HepG2 (cell line): ENCODE measurements around the gene PSMA2. TPM values are rescaled to one million over a fixed set of nuclear protein-coding genes. Genes with fewer than 3 reads are reported as not detected.

ENCODE experiments used
- ATAC-seq: fragments of 200-7000 bp; cut with Tn5 transposase; 3 replicates; pipeline ENCODE4 v1.9.1; 2020; ENCODE audit warnings: mild to moderate bottlenecking, moderate library complexity
- BruUV-seq: library from RNA; stranded (reverse); fragments of 400-500 nt; replicated peaks from 2 replicates; lab custom pipeline; 2021; lab: Mats Ljungman, UMichigan
- CTCF ChIA-PET: fragments of 300-600 bp; formaldehyde crosslinking; extraction: SDS; loops from one replicate; lab custom pipeline; 2021; ENCODE audit warnings: low total read pairs, inconsistent platforms, low intra/inter-chr PET ratio; lab: Yijun Ruan, JAX
- POLR2A ChIA-PET: fragments of 350-600 bp; sonication (Branson Sonifier 250); formaldehyde crosslinking; loops from one replicate; lab custom pipeline; 2020; ENCODE audit warnings: antibody characterized with exemption, inconsistent platforms; lab: Yijun Ruan, JAX
- DNase-seq: peaks from one replicate; pipeline ENCODE4 v3.0.0-alpha.2; 2015; ENCODE audit warnings: low spot score
- FAIRE-seq: peaks from 3 replicates; lab custom pipeline; 2011; peaks lifted over from hg19 to GRCh38; lab: Jason Lieb, UNC
- H2AFZ ChIP-seq: one replicate; pipeline ENCODE4 v1.6.1; 2011; ENCODE audit warnings: low read length, inconsistent platforms
- H3K27ac ChIP-seq: fragments of 300-600 bp; 3 replicates; pipeline ENCODE4 v1.8.0; 2011; ENCODE audit warnings: mixed run types, mild to moderate bottlenecking, mixed read lengths, low read length, inconsistent platforms; ENCODE audit not compliant: insufficient read depth; ENCODE audit errors: extremely low read length
- H3K27me3 ChIP-seq, 2 experiments: fragments of 200-600 bp in 1 of 2; 2 replicates in 1 of 2; 3 replicates in 1 of 2; pipeline versions ENCODE4 v1.6.0 to v1.8.0; 2011; ENCODE audit warnings: low read length in 2 of 2, mild to moderate bottlenecking in 2 of 2, moderate library complexity in 2 of 2, inconsistent platforms in 1 of 2; ENCODE audit not compliant: insufficient read depth in 2 of 2, control insufficient read depth in 1 of 2
- H3K36me3 ChIP-seq, 2 experiments: fragments of 200-600 bp in 1 of 2; replicated peaks in 1 of 2; 2 replicates in 1 of 2; 3 replicates in 1 of 2; pipeline versions ENCODE4 v1.5.1 to v1.8.0; 2011; ENCODE audit warnings: low read length in 2 of 2, inconsistent platforms in 1 of 2; ENCODE audit not compliant: insufficient read depth in 2 of 2, control insufficient read depth in 1 of 2
- H3K4me1 ChIP-seq: 2 replicates; pipeline ENCODE4 v1.5.1; 2012; ENCODE audit warnings: low read length, inconsistent platforms; ENCODE audit not compliant: insufficient read depth
- H3K4me2 ChIP-seq: 2 replicates; pipeline ENCODE4 v1.6.0; 2011; ENCODE audit warnings: low read depth, low read length, inconsistent platforms
- H3K4me3 ChIP-seq, 3 experiments: fragments of 200-600 bp in 1 of 3; sonication (generic), shearing (Covaris generic) in 1 of 3; replicated peaks in 1 of 3; 2 replicates each; pipeline ENCODE4 v1.5.1; 2011 to 2016; ENCODE audit warnings: low read length in 3 of 3, inconsistent platforms in 2 of 3, low read depth in 2 of 3, mild to moderate bottlenecking in 2 of 3, control low read depth in 1 of 3, mixed read lengths in 1 of 3; ENCODE audit not compliant: insufficient read depth in 1 of 3
- H3K79me2 ChIP-seq: one replicate; pipeline ENCODE4 v1.6.1; 2011; ENCODE audit warnings: low read length, inconsistent platforms; ENCODE audit not compliant: insufficient read depth
- H3K9ac ChIP-seq: 2 replicates; pipeline ENCODE4 v1.6.0; 2011; ENCODE audit warnings: mild to moderate bottlenecking, low read depth, low read length, inconsistent platforms; ENCODE audit not compliant: insufficient read depth
- H3K9me3 ChIP-seq: 2 replicates; pipeline ENCODE4 v1.5.1; 2012; ENCODE audit warnings: mild to moderate bottlenecking, low read length
- H4K20me1 ChIP-seq: 2 replicates; pipeline ENCODE4 v1.6.0; 2011; ENCODE audit warnings: inconsistent platforms, mild to moderate bottlenecking, low read length, moderate library complexity; ENCODE audit not compliant: insufficient read depth
- RBAK ChIP-seq: sonication (generic); formaldehyde crosslinking; IDR thresholded peaks from 2 replicates; pipeline ENCODE4 v1.5.1; 2020; ENCODE audit warnings: mild to moderate bottlenecking, missing genetic modification reagents
- RCOR2 ChIP-seq: IDR thresholded peaks from 2 replicates; pipeline ENCODE4 v1.6.1; 2016; ENCODE audit warnings: missing biosample characterization, missing genetic modification reagents
- SYNCRIP ChIP-seq: fragments of 200-400 bp; formaldehyde crosslinking; IDR thresholded peaks from 2 replicates; pipeline ENCODE4 v1.6.1; 2018; ENCODE audit warnings: mild to moderate bottlenecking, low read depth, low read length; ENCODE audit not compliant: insufficient read depth
- TFDP2 ChIP-seq: sonication (generic); formaldehyde crosslinking; IDR thresholded peaks from 2 replicates; pipeline ENCODE4 v1.4.0; 2020; ENCODE audit warnings: missing genetic modification reagents
- TRAFD1 ChIP-seq: sonication (generic); formaldehyde crosslinking; IDR thresholded peaks from 2 replicates; pipeline ENCODE4 v1.5.1; 2020; ENCODE audit warnings: missing genetic modification reagents, mild to moderate bottlenecking, borderline replicate concordance
- ZBTB14 ChIP-seq: sonication (generic); formaldehyde crosslinking; IDR thresholded peaks from 2 replicates; pipeline ENCODE4 v1.4.0; 2020; ENCODE audit warnings: missing genetic modification reagents
- ZNF503 ChIP-seq: sonication (generic); formaldehyde crosslinking; IDR thresholded peaks from 2 replicates; pipeline ENCODE4 v1.4.0; 2020; ENCODE audit warnings: missing genetic modification reagents
- ZNF580 ChIP-seq: IDR thresholded peaks from 2 replicates; pipeline ENCODE4 v1.6.1; 2016; ENCODE audit warnings: low read depth, borderline replicate concordance
- ZNF597 ChIP-seq: sonication (generic); formaldehyde crosslinking; IDR thresholded peaks from 2 replicates; pipeline ENCODE4 v1.5.0; 2020; ENCODE audit warnings: missing genetic modification reagents
- ZNF687 ChIP-seq: sonication (generic); formaldehyde crosslinking; IDR thresholded peaks from 2 replicates; pipeline ENCODE4 v1.5.1; 2020; ENCODE audit warnings: mild to moderate bottlenecking, missing genetic modification reagents, moderate library complexity
- ZNF737 ChIP-seq: sonication (generic); formaldehyde crosslinking; IDR thresholded peaks from 2 replicates; pipeline ENCODE4 v1.5.0; 2020; ENCODE audit warnings: missing genetic modification reagents, mild to moderate bottlenecking, borderline replicate concordance
- ZSCAN22 ChIP-seq: sonication (generic); formaldehyde crosslinking; IDR thresholded peaks from 2 replicates; pipeline ENCODE4 v1.4.0; 2020; ENCODE audit warnings: mild to moderate bottlenecking, missing genetic modification reagents
- WGBS: methylation state at CpG from one replicate; pipeline ENCODE4 v1.1.6; 2017; ENCODE audit warnings: low lambda C conversion rate; 5-methylcytosine and 5-hydroxymethylcytosine counted together
- in situ Hi-C: cut with HindIII; loops from 2 replicates; pipeline ENCODE4 v1.10.0; 2017; ENCODE audit warnings: low pct_unique_long_range_greater_than_20kb; ENCODE audit not compliant: extremely low pct_ligation_motif_present
- intact Hi-C: fragments of 100-400 bp; cut with micrococcal nuclease; formaldehyde crosslinking; loops from one replicate; pipeline ENCODE4 v1.10.0; 2022; ENCODE audit not compliant: unreplicated experiment
- polyA plus RNA-seq, 8 experiments: library from polyadenylated mRNA; depleted of rRNA in 3 of 8; stranded (reverse) in 7 of 8; unstranded in 1 of 8; fragments of >200 nt; fragmentation: Illumina TruSeq in 4 of 8; extraction: Trizol in 4 of 8; gene quantifications; 2 replicates each; pipeline versions ENCODE4 v1.2.1 to v1.2.3, GENCODE V29; 2011 to 2016; ENCODE audit warnings: low read depth in 4 of 8, missing spikeins in 1 of 8, mixed read lengths in 1 of 8; ENCODE audit not compliant: insufficient read depth in 1 of 8
- total RNA-seq, 5 experiments: library from RNA; depleted of rRNA; stranded (reverse); fragments of >200 nt; fragmentation: Illumina TruSeq; extraction: Trizol; gene quantifications; 2 replicates each; pipeline ENCODE4 v1.2.3, GENCODE V29; 2016; ENCODE audit warnings: low read depth in 1 of 5

Gene PSMA2
- total and polyA plus RNA-seq, 2 of the 13 experiments (the other 11 are each of a cell fraction or from before 2014, with no cell fraction given): 125 to 266 TPM

- ATAC-seq (no peak), FAIRE-seq (no peak)
- intact Hi-C loops: no loop called here
- TF ChIP-seq ZNF580 (CRISPR knock-in tag) (no peak), ZNF737 (CRISPR knock-in tag) (no peak), ZNF503 (CRISPR knock-in tag) (no peak), ZNF687 (CRISPR knock-in tag) (no peak), RBAK (CRISPR knock-in tag) (no peak), TFDP2 (CRISPR knock-in tag) (no peak), RCOR2 (CRISPR knock-in tag) (no peak), ZBTB14 (CRISPR knock-in tag) (no peak), ZSCAN22 (CRISPR knock-in tag) (no peak), ZNF597 (CRISPR knock-in tag) (no peak), TRAFD1 (no peak), SYNCRIP (no peak)
Measured at GRCh38 chr7:42877862-42878261, 54.1 kb downstream of the PSMA2 start.

More at GRCh38 chr7:42877862-42878261, 54.1 kb downstream of the PSMA2 start:
- no peaks in the 10 kb centered on the region for H3K36me3 ChIP-seq
- POLR2A ChIA-PET: interaction anchor here (0.9 kb wide), 1 partner anchor 11 kb away, joined by 3 read pairs; no protein-coding TSS in a partner anchor
- H3K79me2 ChIP-seq: no peaks in the 10 kb centered on the region
- CTCF ChIA-PET: no interaction called here
- H4K20me1 ChIP-seq: no peaks in the 10 kb centered on the region
- BruUV-seq: no TSS peak
- H3K4me1 ChIP-seq: no peaks in the 10 kb centered on the region
- H3K4me3 ChIP-seq: no peak overlapping the region
- H2AFZ ChIP-seq: no peak overlapping the region
- no peak overlapping the region for H3K9ac ChIP-seq
- no peak overlapping the region for H3K27ac ChIP-seq
- no peak overlapping the region for H3K4me2 ChIP-seq
- no peaks in the 10 kb centered on the region for H3K27me3 ChIP-seq
- WGBS: 14% methylated on average over 1 of the region's 2 CpGs
- in situ Hi-C loops: no loop called here
- H3K9me3 ChIP-seq: no peaks in the 10 kb centered on the region
- DNase-seq: no peak
